K562 (cell line): ENCODE data around the gene EPB41L2. TPM values are rescaled to one million over a fixed set of nuclear protein-coding genes. Genes with fewer than 3 reads are reported as not detected.
"Not testable (repeated sequence)": the region's sequence is repeated elsewhere in the genome, so short reads cannot be mapped to it uniquely, and the experiment has no call there.

Source experiments
- ATAC-seq: fragments of 200-7000 bp; cut with Tn5 transposase; 3 replicates; pipeline ENCODE4 v1.9.1; 2020; ENCODE audit warnings: moderate library complexity
- BruUV-seq: library from RNA; stranded (reverse); fragments of 400-500 nt; replicated peaks from 2 replicates; lab custom pipeline; 2021; lab: Mats Ljungman, UMichigan
- CTCF ChIA-PET: fragments of 300-600 bp; formaldehyde crosslinking; extraction: SDS; loops from one replicate; lab custom pipeline; 2021; ENCODE audit warnings: low intra/inter-chr PET ratio; lab: Yijun Ruan, JAX
- POLR2A ChIA-PET: fragments of 300-600, 350-650 bp; sonication (Branson Sonifier 250); formaldehyde crosslinking; extraction: SDS; loops from one replicate; lab custom pipeline; 2021; ENCODE audit warnings: antibody characterized with exemption, inconsistent platforms; lab: Yijun Ruan, JAX
- DNase-seq, 4 experiments: peaks; one replicate each; pipeline versions ENCODE4 v3.0.0 to v3.0.0-alpha.2; 2011 to 2018; ENCODE audit warnings: low spot score in 3 of 4, mixed read lengths in 3 of 4; ENCODE audit errors: extremely low read depth in 1 of 4
- FAIRE-seq: peaks from 2 replicates; lab custom pipeline; 2011; peaks lifted over from hg19 to GRCh38; lab: Jason Lieb, UNC
- H2AFZ ChIP-seq: 2 replicates; pipeline ENCODE4 v1.6.0; 2011; ENCODE audit warnings: low read depth, low read length, control low read depth, inconsistent platforms
- H3K27ac ChIP-seq: fragments of 200-600 bp; 3 replicates; pipeline ENCODE4 v1.8.0; 2011; ENCODE audit warnings: low read depth, mild to moderate bottlenecking, control low read depth, inconsistent platforms, low read length, moderate library complexity, mixed read lengths; ENCODE audit errors: extremely low read depth
- H3K27me3 ChIP-seq, 2 experiments: fragments of 300-600 bp in 1 of 2; 2 replicates in 1 of 2; 3 replicates in 1 of 2; pipeline versions ENCODE4 v1.6.0 to v1.8.0; 2011; ENCODE audit warnings: inconsistent platforms in 2 of 2, low read length in 2 of 2, mild to moderate bottlenecking in 1 of 2, mixed read lengths in 1 of 2, moderate library complexity in 1 of 2; ENCODE audit not compliant: control insufficient read depth in 2 of 2, insufficient read depth in 2 of 2
- H3K36me3 ChIP-seq: fragments of 300-600 bp; 3 replicates; pipeline ENCODE4 v1.8.0; 2011; ENCODE audit warnings: mild to moderate bottlenecking, low read length, inconsistent platforms; ENCODE audit not compliant: control insufficient read depth, insufficient read depth
- H3K4me1 ChIP-seq, 2 experiments: fragments of 200-600 bp in 1 of 2; replicated peaks in 1 of 2; 2 replicates in 1 of 2; 3 replicates in 1 of 2; pipeline versions ENCODE4 v1.5.1 to v1.8.0; 2011; ENCODE audit warnings: inconsistent platforms in 2 of 2, low read length in 2 of 2, mild to moderate bottlenecking in 1 of 2, mixed read lengths in 1 of 2, moderate library complexity in 1 of 2; ENCODE audit not compliant: control insufficient read depth in 2 of 2, insufficient read depth in 2 of 2
- H3K4me2 ChIP-seq: 2 replicates; pipeline ENCODE4 v1.6.1; 2011; ENCODE audit warnings: low read length, control low read depth, inconsistent platforms, mixed read lengths; ENCODE audit not compliant: insufficient read depth
- H3K4me3 ChIP-seq: fragments of 200-600 bp; sonication (generic), shearing (Covaris generic); 2 replicates; pipeline ENCODE4 v1.5.1; 2016; ENCODE audit warnings: control low read depth, inconsistent platforms
- H3K79me2 ChIP-seq: fragments of 200-600 bp; 3 replicates; pipeline ENCODE4 v1.8.0; 2011; ENCODE audit warnings: low read length, inconsistent platforms; ENCODE audit not compliant: control insufficient read depth, insufficient read depth
- H3K9ac ChIP-seq, 2 experiments: 2 replicates each; pipeline versions ENCODE4 v1.6.0 to v1.6.1; 2011; ENCODE audit warnings: low read depth in 2 of 2, low read length in 2 of 2, control low read depth in 1 of 2, inconsistent platforms in 1 of 2, mild to moderate bottlenecking in 1 of 2, mixed read lengths in 1 of 2; ENCODE audit not compliant: insufficient read depth in 1 of 2
- H3K9me1 ChIP-seq: one replicate; pipeline ENCODE4 v1.6.0; 2011; ENCODE audit warnings: inconsistent platforms, mild to moderate bottlenecking, low read length, moderate library complexity; ENCODE audit not compliant: control insufficient read depth, insufficient read depth
- H3K9me3 ChIP-seq: replicated peaks from 2 replicates; pipeline ENCODE4 v1.5.1; 2011; ENCODE audit warnings: low read depth, low read length, inconsistent platforms; ENCODE audit not compliant: control insufficient read depth, insufficient read depth
- H4K20me1 ChIP-seq: replicated peaks from 2 replicates; pipeline ENCODE4 v1.6.1; 2011; ENCODE audit warnings: low read length, inconsistent platforms, mixed read lengths; ENCODE audit not compliant: control insufficient read depth, insufficient read depth
- AFF1 ChIP-seq, 2 experiments: fragments of 450-650 bp; IDR thresholded peaks; 2 replicates each; pipeline ENCODE4 v1.6.1; 2018; ENCODE audit warnings: mild to moderate bottlenecking in 2 of 2, low read depth in 1 of 2; ENCODE audit not compliant: partially characterized antibody in 2 of 2
- FOXA1 ChIP-seq: fragments of 450-650 bp; IDR thresholded peaks from 2 replicates; pipeline ENCODE4 v1.6.1; 2016; ENCODE audit warnings: mild to moderate bottlenecking, borderline replicate concordance
- LEF1 ChIP-seq: fragments of 450-650 bp; IDR thresholded peaks from 2 replicates; pipeline ENCODE4 v1.6.1; 2016; ENCODE audit warnings: mild to moderate bottlenecking
- SIRT6 ChIP-seq: IDR thresholded peaks from one replicate; pipeline ENCODE4 v1.6.1; 2012; ENCODE audit warnings: low read depth, mild to moderate bottlenecking, control low read depth, inconsistent platforms, low read length, moderate library complexity
- ZNF146 ChIP-seq: IDR thresholded peaks from one replicate; pipeline ENCODE4 v1.6.1; 2018; ENCODE audit warnings: missing compliant biosample characterization; ENCODE audit not compliant: unreplicated experiment
- ZNF75A ChIP-seq: fragments of 450-650 bp; formaldehyde crosslinking; IDR thresholded peaks from 2 replicates; pipeline ENCODE4 v1.4.0; 2020; ENCODE audit warnings: mild to moderate bottlenecking
- WGBS: fragments of 100-300 bp; shearing (Covaris generic); methylation state at CpG from one replicate; pipeline ENCODE4 v1.1.6; 2016; ENCODE audit warnings: low coverage, mixed read lengths; ENCODE audit not compliant: insufficient coverage; ENCODE audit errors: missing lambda C conversion rate; 5-methylcytosine and 5-hydroxymethylcytosine counted together
- in situ Hi-C: fragments of 300-500 bp; cut with MboI; formaldehyde crosslinking; loops from 4 replicates; pipeline ENCODE4 v1.15.0; 2018; ENCODE audit warnings: inconsistent platforms, mixed read lengths
- intact Hi-C: fragments of 100-400 bp; cut with micrococcal nuclease; formaldehyde crosslinking; loops from 2 replicates; pipeline ENCODE4 v1.14.2; 2022
- polyA plus RNA-seq, 8 experiments: library from polyadenylated mRNA; depleted of rRNA in 4 of 8; stranded (reverse) in 5 of 8; unstranded in 3 of 8; fragments of >200 nt; fragmentation: Nextera tagmentation in 2 of 8; fragmentation: Illumina TruSeq in 1 of 8; extraction: Ambion mirVana in 2 of 8; extraction: Trizol in 1 of 8; gene quantifications; 2 replicates each; pipeline versions ENCODE4 v1.2.1 to v1.2.3, GENCODE V29; 2011 to 2014; ENCODE audit warnings: inconsistent platforms in 1 of 8, missing spikeins in 1 of 8
- total RNA-seq, 7 experiments: library from RNA; depleted of rRNA in 6 of 7; stranded (reverse); fragments of >200 nt in 6 of 7; fragmentation: Illumina TruSeq in 2 of 7; extraction: Trizol in 2 of 7; gene quantifications; 2 replicates each; pipeline versions ENCODE4 v1.2.1 to v1.2.3, GENCODE V29; 2011 to 2021; ENCODE audit warnings: low replicate concordance in 1 of 7

EPB41L2 gene
- total and polyA plus RNA-seq, 9 of the 15 experiments (the other 6 are each of a cell fraction or from before 2014, with no cell fraction given), result 5.1 to 53.6 (median 25.0) TPM

- TF ChIP-seq AFF1 (IDR thresholded peaks at IDR 0.05; ENCODE audit: low read depth in 1 of 2, partially characterized antibody in 2 of 2), result no peak
- no peak for TF ChIP-seq FOXA1
- TF ChIP-seq SIRT6, result no peak
- no peak for TF ChIP-seq LEF1
- TF ChIP-seq ZNF75A, result no peak
These were observed 30.3 kb upstream of the EPB41L2 start (continued) for GRCh38 chr6:131093334-131093733.

GRCh38 chr6:131091944-131092343, 28.9 kb upstream of the EPB41L2 start:
- H3K27me3 ChIP-seq, H3K4me1 ChIP-seq: not testable (repeated sequence)
- WGBS, result 29% methylated on average over 4 of the region's 7 CpGs
- peak; percentile 53 for TF ChIP-seq ZNF146 (CRISPR knock-in tag)
- TF ChIP-seq, all 486 proteins: peak for 1; not testable (repeated sequence) for 485
- H2AFZ ChIP-seq, intact Hi-C loops, H3K9me3 ChIP-seq, H3K79me2 ChIP-seq, H3K27ac ChIP-seq, BruUV-seq, FAIRE-seq, ATAC-seq, H3K4me3 ChIP-seq, CTCF ChIA-PET, H3K4me2 ChIP-seq, in situ Hi-C loops, DNase-seq, H4K20me1 ChIP-seq, POLR2A ChIA-PET, H3K9me1 ChIP-seq, H3K36me3 ChIP-seq, H3K9ac ChIP-seq: not testable (repeated sequence)
